SK-N-SH (cell line): ENCODE results near the gene BMPR1B. TPM values are rescaled to one million over a fixed set of nuclear protein-coding genes. Genes with fewer than 3 reads are reported as not detected.

Experiments used
- CTCF ChIA-PET: fragments of 300-600, 350-600 bp; formaldehyde crosslinking; extraction: SDS; loops from one replicate; lab custom pipeline; 2021; lab: Yijun Ruan, JAX
- POLR2A ChIA-PET: fragments of 350-600 bp; sonication (Branson Sonifier 250); formaldehyde crosslinking; extraction: SDS; loops from one replicate; lab custom pipeline; 2020; ENCODE audit warnings: antibody characterized with exemption, inconsistent platforms; lab: Yijun Ruan, JAX
- DNase-seq: peaks from one replicate; pipeline ENCODE4 v3.0.0; 2012
- H2AFZ ChIP-seq: fragments of 200-600 bp; sonication (generic); 2 replicates; pipeline ENCODE4 v1.8.1; 2016; ENCODE audit warnings: antibody characterized with exemption, mild to moderate bottlenecking, low read depth
- H3F3A ChIP-seq: fragments of 200-600 bp; sonication (generic); replicated peaks from 2 replicates; pipeline ENCODE3; 2016; ENCODE audit warnings: antibody characterized with exemption, mild to moderate bottlenecking; ENCODE audit not compliant: insufficient read depth
- H3K27ac ChIP-seq, 2 experiments: fragments of 200-500 bp in 1 of 2; fragments of 200-600 bp in 1 of 2; sonication (Bioruptor generic) in 1 of 2; sonication (generic), shearing (Covaris generic) in 1 of 2; 2 replicates each; pipeline versions ENCODE4 v1.5.1 to v1.6.1; 2014 to 2016; ENCODE audit warnings: low read depth in 2 of 2, inconsistent platforms in 1 of 2, low read length in 1 of 2, mild to moderate bottlenecking in 1 of 2, mixed read lengths in 1 of 2
- H3K27me3 ChIP-seq: fragments of 200-600 bp; sonication (generic), shearing (Covaris generic); 2 replicates; pipeline ENCODE4 v1.6.1; 2016; ENCODE audit warnings: mixed run types; ENCODE audit not compliant: insufficient read depth
- H3K36me3 ChIP-seq, 2 experiments: fragments of 200-500 bp in 1 of 2; fragments of 200-600 bp in 1 of 2; sonication (Bioruptor generic) in 1 of 2; sonication (generic) in 1 of 2; replicated peaks in 1 of 2; 2 replicates each; pipeline versions ENCODE3 to v1.5.1; 2014 to 2016; ENCODE audit warnings: low read length in 1 of 2, mild to moderate bottlenecking in 1 of 2; ENCODE audit not compliant: insufficient read depth in 2 of 2, control insufficient read depth in 1 of 2
- H3K4me1 ChIP-seq, 2 experiments: fragments of 200-500 bp in 1 of 2; fragments of 200-600 bp in 1 of 2; sonication (Bioruptor generic) in 1 of 2; sonication (generic), shearing (Covaris generic) in 1 of 2; 2 replicates each; pipeline versions ENCODE4 v1.5.1 to v1.6.1; 2014 to 2016; ENCODE audit warnings: low read depth in 1 of 2, low read length in 1 of 2, mixed run types in 1 of 2; ENCODE audit not compliant: insufficient read depth in 2 of 2, control insufficient read depth in 1 of 2
- H3K4me2 ChIP-seq: fragments of 200-600 bp; sonication (generic), shearing (Covaris generic); 2 replicates; pipeline ENCODE4 v1.6.1; 2017; ENCODE audit warnings: mixed run types
- H3K4me3 ChIP-seq, 2 experiments: fragments of 200-500 bp in 1 of 2; fragments of 200-600 bp in 1 of 2; sonication (Bioruptor generic) in 1 of 2; sonication (generic), shearing (Covaris generic) in 1 of 2; 2 replicates each; pipeline versions ENCODE4 v1.5.1 to v1.8.1; 2014 to 2016; ENCODE audit warnings: low read depth in 2 of 2, inconsistent platforms in 1 of 2, low read length in 1 of 2, mild to moderate bottlenecking in 1 of 2, mixed read lengths in 1 of 2, moderate library complexity in 1 of 2
- H3K79me2 ChIP-seq: fragments of 200-600 bp; sonication (generic); 2 replicates; pipeline ENCODE4 v1.8.1; 2017; ENCODE audit warnings: mild to moderate bottlenecking; ENCODE audit not compliant: insufficient read depth
- H3K9ac ChIP-seq: fragments of 200-600 bp; sonication (generic); 2 replicates; pipeline ENCODE4 v1.6.1; 2017; ENCODE audit warnings: mixed run types
- H3K9me2 ChIP-seq: fragments of 200-600 bp; sonication (generic); 2 replicates; pipeline ENCODE4 v1.6.1; 2017; ENCODE audit warnings: mixed run types
- H3K9me3 ChIP-seq: fragments of 200-600 bp; sonication (generic); 2 replicates; pipeline ENCODE4 v1.6.1; 2017; ENCODE audit warnings: mixed run types, mild to moderate bottlenecking, moderate library complexity
- H4K20me1 ChIP-seq: fragments of 200-600 bp; sonication (generic); 2 replicates; pipeline ENCODE4 v1.6.1; 2017; ENCODE audit warnings: mild to moderate bottlenecking, mixed run types; ENCODE audit not compliant: insufficient read depth
- CHD2 ChIP-seq: fragments of 150-350 bp; IDR thresholded peaks from 2 replicates; pipeline ENCODE4 v1.6.1; 2018; ENCODE audit warnings: low read length; ENCODE audit not compliant: partially characterized antibody
- ELF1 ChIP-seq: IDR thresholded peaks from 2 replicates; pipeline ENCODE4 v1.4.0; 2012
- EP300 ChIP-seq, 2 experiments: IDR thresholded peaks; 2 replicates each; pipeline versions ENCODE4 v1.4.0 to v1.6.1; 2012; ENCODE audit warnings: borderline replicate concordance in 1 of 2, low read depth in 1 of 2, low read length in 1 of 2
- EZH2phosphoT487 ChIP-seq: fragments of 200-600 bp; sonication (generic); IDR thresholded peaks from 2 replicates; pipeline ENCODE4 v1.6.1; 2017; ENCODE audit warnings: low read depth, mixed run types, mild to moderate bottlenecking, antibody characterized with exemption, moderate library complexity, borderline replicate concordance
- GATA2 ChIP-seq: sonication (generic); formaldehyde crosslinking; IDR thresholded peaks from 2 replicates; pipeline ENCODE4 v1.5.0; 2020; ENCODE audit warnings: mild to moderate bottlenecking, missing genetic modification reagents
- JUND ChIP-seq: IDR thresholded peaks from 2 replicates; pipeline ENCODE4 v1.4.0; 2012
- MXI1 ChIP-seq: IDR thresholded peaks from 2 replicates; pipeline ENCODE4 v1.6.1; 2012; ENCODE audit warnings: mild to moderate bottlenecking, low read depth, low read length, improper control_type of control experiment
- RAD21 ChIP-seq: IDR thresholded peaks from 2 replicates; pipeline ENCODE4 v1.6.1; 2012; ENCODE audit warnings: mild to moderate bottlenecking, low read length
- RCOR1 ChIP-seq: fragments of 150-350 bp; IDR thresholded peaks from 2 replicates; pipeline ENCODE4 v1.6.1; 2017; ENCODE audit warnings: antibody characterized with exemption, low read length
- RFX5 ChIP-seq: IDR thresholded peaks from 2 replicates; pipeline ENCODE4 v1.6.1; 2012; ENCODE audit warnings: mild to moderate bottlenecking, improper control_type of control experiment, low read length
- RXRA ChIP-seq: IDR thresholded peaks from 2 replicates; pipeline ENCODE4 v1.4.0; 2012; ENCODE audit warnings: low read depth, mild to moderate bottlenecking, borderline replicate concordance
- SIN3A ChIP-seq: IDR thresholded peaks from 2 replicates; pipeline ENCODE4 v1.6.1; 2012; ENCODE audit warnings: low read depth, mild to moderate bottlenecking, low read length, moderate library complexity, borderline replicate concordance
- TAF1 ChIP-seq: IDR thresholded peaks from 2 replicates; pipeline ENCODE4 v1.6.1; 2012; ENCODE audit warnings: low read depth, mild to moderate bottlenecking, low read length, moderate library complexity, borderline replicate concordance
- TCF12 ChIP-seq: IDR thresholded peaks from 2 replicates; pipeline ENCODE4 v1.4.0; 2012
- TEAD4 ChIP-seq: IDR thresholded peaks from 2 replicates; pipeline ENCODE4 v1.4.0; 2012; ENCODE audit warnings: mild to moderate bottlenecking, borderline replicate concordance; ENCODE audit not compliant: insufficient read depth
- WGBS: methylation state at CpG from one replicate; pipeline ENCODE4 v1.1.6; 2017; ENCODE audit warnings: low lambda C conversion rate; 5-methylcytosine and 5-hydroxymethylcytosine counted together
- polyA plus RNA-seq, 3 experiments: library from polyadenylated mRNA; depleted of rRNA; stranded (reverse); fragments of >200 nt; gene quantifications; 2 replicates each; pipeline ENCODE4 v1.2.3, GENCODE V29; 2012
- TF ChIP-seq, protein P1 (sequence below): fragments of 200-600 bp; sonication (generic); IDR thresholded peaks from 2 replicates; pipeline ENCODE4 v1.6.1; 2017; ENCODE audit warnings: antibody characterized with exemption, mild to moderate bottlenecking, moderate library complexity
- TF ChIP-seq, protein P2 (sequence below): IDR thresholded peaks from 2 replicates; pipeline ENCODE4 v1.4.0; 2012; ENCODE audit warnings: low read depth, borderline replicate concordance
- TF ChIP-seq, protein P3 (sequence below): IDR thresholded peaks from 2 replicates; pipeline ENCODE4; 2012
- TF ChIP-seq, protein P4 (sequence below): fragments of 150-350 bp; IDR thresholded peaks from 2 replicates; pipeline ENCODE4 v1.6.1; 2017; ENCODE audit warnings: antibody characterized with exemption, low read length, low read depth, borderline replicate concordance
- TF ChIP-seq, protein P5 (sequence below): IDR thresholded peaks from 2 replicates; pipeline ENCODE4 v1.4.0; 2012; ENCODE audit warnings: low read depth

BMPR1B gene
- polyA plus RNA-seq, 1 of the 3 experiments (the other 2 are of a cell fraction), result 0.16 TPM

DNA sequence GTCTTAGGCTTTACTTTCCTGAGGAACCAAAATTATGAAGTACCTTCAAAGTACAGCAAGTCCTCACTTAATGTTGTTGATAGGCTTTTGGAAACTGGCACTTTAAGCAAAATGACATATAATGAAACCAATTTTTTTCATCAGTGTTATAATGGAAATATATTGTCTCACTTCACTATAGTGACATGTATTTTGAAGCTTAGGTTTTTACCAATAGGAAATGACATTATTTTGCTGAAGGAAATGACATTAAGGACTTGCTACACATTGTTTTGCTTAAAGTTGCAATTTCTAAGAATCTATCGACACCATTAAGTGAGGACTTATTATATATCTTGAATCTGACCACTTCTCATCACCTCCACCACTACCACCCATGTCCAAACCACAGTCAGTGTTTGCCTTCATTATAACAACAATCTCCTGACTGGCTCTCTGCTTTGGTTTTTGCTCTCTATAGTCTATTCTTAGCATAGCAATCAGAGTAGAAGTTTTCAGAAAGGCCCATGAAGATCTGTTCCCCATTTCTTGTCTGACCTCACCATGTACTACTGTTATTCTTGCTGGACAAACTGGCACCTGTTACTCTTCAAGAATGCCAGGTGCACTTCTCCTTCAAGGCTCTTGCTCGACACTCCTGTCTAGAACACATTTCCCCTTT is 311.2 kb downstream of the BMPR1B start (continued):
- TF ChIP-seq TAF1 (no peak), ELF1 (no peak), GATA2 (no peak)
- TF ChIP-seq, all 33 proteins: peak for 0

GRCh38 chr4:95071851-95072250 is 314.1 kb downstream of the BMPR1B start:
- no peaks in the 10 kb centered on the region for H3F3A ChIP-seq
- no peak overlapping the region for H3K9ac ChIP-seq
- H3K36me3 ChIP-seq, result no peaks in the 10 kb centered on the region
- H3K79me2 ChIP-seq, result no peaks in the 10 kb centered on the region
- H4K20me1 ChIP-seq, result no peaks in the 10 kb centered on the region
- no peak overlapping the region for H3K27ac ChIP-seq
- H2AFZ ChIP-seq, result no peak overlapping the region
- no peak overlapping the region for H3K4me3 ChIP-seq
- no peak overlapping the region for H3K4me2 ChIP-seq
- H3K9me3 ChIP-seq, result no peaks in the 10 kb centered on the region
- H3K9me2 ChIP-seq, result no peaks in the 10 kb centered on the region
- DNase-seq, result no peak
- CTCF ChIA-PET, result no interaction called here
- POLR2A ChIA-PET, result no interaction called here
- no peaks in the 10 kb centered on the region for H3K27me3 ChIP-seq
- no peaks in the 10 kb centered on the region for H3K4me1 ChIP-seq
- 72% methylated on average over 3 of the region's 3 CpGs for WGBS
- TF ChIP-seq RFX5 (no peak), TEAD4 (no peak), CHD2 (no peak), EZH2phosphoT487 (no peak), SIN3A (no peak), RAD21 (no peak), RCOR1 (no peak), GATA2 (no peak), EP300 (IDR thresholded peaks at IDR 0.05; ENCODE audit: borderline replicate concordance in 1 of 2, low read depth in 1 of 2, low read length in 1 of 2) (no peak), ELF1 (no peak), MXI1 (no peak), TCF12 (no peak), TAF1 (no peak), JUND (no peak), RXRA (no peak)
- TF ChIP-seq, protein P1, sequence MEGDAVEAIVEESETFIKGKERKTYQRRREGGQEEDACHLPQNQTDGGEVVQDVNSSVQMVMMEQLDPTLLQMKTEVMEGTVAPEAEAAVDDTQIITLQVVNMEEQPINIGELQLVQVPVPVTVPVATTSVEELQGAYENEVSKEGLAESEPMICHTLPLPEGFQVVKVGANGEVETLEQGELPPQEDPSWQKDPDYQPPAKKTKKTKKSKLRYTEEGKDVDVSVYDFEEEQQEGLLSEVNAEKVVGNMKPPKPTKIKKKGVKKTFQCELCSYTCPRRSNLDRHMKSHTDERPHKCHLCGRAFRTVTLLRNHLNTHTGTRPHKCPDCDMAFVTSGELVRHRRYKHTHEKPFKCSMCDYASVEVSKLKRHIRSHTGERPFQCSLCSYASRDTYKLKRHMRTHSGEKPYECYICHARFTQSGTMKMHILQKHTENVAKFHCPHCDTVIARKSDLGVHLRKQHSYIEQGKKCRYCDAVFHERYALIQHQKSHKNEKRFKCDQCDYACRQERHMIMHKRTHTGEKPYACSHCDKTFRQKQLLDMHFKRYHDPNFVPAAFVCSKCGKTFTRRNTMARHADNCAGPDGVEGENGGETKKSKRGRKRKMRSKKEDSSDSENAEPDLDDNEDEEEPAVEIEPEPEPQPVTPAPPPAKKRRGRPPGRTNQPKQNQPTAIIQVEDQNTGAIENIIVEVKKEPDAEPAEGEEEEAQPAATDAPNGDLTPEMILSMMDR, result no peak
- TF ChIP-seq, protein P2, sequence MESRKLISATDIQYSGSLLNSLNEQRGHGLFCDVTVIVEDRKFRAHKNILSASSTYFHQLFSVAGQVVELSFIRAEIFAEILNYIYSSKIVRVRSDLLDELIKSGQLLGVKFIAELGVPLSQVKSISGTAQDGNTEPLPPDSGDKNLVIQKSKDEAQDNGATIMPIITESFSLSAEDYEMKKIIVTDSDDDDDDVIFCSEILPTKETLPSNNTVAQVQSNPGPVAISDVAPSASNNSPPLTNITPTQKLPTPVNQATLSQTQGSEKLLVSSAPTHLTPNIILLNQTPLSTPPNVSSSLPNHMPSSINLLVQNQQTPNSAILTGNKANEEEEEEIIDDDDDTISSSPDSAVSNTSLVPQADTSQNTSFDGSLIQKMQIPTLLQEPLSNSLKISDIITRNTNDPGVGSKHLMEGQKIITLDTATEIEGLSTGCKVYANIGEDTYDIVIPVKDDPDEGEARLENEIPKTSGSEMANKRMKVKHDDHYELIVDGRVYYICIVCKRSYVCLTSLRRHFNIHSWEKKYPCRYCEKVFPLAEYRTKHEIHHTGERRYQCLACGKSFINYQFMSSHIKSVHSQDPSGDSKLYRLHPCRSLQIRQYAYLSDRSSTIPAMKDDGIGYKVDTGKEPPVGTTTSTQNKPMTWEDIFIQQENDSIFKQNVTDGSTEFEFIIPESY, result no peak
- TF ChIP-seq, protein P3, sequence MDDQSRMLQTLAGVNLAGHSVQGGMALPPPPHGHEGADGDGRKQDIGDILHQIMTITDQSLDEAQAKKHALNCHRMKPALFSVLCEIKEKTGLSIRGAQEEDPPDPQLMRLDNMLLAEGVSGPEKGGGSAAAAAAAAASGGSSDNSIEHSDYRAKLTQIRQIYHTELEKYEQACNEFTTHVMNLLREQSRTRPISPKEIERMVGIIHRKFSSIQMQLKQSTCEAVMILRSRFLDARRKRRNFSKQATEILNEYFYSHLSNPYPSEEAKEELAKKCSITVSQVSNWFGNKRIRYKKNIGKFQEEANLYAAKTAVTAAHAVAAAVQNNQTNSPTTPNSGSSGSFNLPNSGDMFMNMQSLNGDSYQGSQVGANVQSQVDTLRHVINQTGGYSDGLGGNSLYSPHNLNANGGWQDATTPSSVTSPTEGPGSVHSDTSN, result no peak
- TF ChIP-seq, protein P4, sequence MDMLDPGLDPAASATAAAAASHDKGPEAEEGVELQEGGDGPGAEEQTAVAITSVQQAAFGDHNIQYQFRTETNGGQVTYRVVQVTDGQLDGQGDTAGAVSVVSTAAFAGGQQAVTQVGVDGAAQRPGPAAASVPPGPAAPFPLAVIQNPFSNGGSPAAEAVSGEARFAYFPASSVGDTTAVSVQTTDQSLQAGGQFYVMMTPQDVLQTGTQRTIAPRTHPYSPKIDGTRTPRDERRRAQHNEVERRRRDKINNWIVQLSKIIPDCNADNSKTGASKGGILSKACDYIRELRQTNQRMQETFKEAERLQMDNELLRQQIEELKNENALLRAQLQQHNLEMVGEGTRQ, result no peak
- TF ChIP-seq, protein P5, sequence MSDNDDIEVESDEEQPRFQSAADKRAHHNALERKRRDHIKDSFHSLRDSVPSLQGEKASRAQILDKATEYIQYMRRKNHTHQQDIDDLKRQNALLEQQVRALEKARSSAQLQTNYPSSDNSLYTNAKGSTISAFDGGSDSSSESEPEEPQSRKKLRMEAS, result no peak
